Measurements from ENCODE around the gene ANKRD34C.

DNA sequence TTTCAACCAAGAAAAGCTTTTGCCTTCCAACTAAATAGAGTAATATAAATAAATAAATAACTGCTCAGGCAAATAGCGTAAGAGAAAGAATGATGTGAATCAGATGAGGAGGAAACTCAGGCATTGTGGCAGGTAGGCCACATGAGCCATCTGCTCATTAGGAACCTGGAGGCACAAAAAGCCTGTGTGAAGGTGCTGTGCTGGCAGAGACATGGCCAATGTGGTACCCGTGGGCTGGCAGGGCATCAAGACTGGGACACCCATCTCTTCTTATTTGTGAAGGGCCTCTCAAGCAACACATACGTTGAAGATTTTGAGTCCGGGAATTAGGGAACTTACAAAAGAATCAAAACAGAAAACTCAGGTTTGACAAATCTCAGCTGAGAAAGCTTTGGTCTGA is 9.5 kb downstream of the ANKRD34C start:
- TF ChIP-seq, protein P1, sequence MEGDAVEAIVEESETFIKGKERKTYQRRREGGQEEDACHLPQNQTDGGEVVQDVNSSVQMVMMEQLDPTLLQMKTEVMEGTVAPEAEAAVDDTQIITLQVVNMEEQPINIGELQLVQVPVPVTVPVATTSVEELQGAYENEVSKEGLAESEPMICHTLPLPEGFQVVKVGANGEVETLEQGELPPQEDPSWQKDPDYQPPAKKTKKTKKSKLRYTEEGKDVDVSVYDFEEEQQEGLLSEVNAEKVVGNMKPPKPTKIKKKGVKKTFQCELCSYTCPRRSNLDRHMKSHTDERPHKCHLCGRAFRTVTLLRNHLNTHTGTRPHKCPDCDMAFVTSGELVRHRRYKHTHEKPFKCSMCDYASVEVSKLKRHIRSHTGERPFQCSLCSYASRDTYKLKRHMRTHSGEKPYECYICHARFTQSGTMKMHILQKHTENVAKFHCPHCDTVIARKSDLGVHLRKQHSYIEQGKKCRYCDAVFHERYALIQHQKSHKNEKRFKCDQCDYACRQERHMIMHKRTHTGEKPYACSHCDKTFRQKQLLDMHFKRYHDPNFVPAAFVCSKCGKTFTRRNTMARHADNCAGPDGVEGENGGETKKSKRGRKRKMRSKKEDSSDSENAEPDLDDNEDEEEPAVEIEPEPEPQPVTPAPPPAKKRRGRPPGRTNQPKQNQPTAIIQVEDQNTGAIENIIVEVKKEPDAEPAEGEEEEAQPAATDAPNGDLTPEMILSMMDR (IDR thresholded peaks at IDR 0.05), result no peak
- no peak for TF ChIP-seq POLR2A (IDR thresholded peaks at IDR 0.05)

All from uterus (tissue), 2 donors.